ENCODE measurements around the gene LRP1.

Gene LRP1

DNA sequence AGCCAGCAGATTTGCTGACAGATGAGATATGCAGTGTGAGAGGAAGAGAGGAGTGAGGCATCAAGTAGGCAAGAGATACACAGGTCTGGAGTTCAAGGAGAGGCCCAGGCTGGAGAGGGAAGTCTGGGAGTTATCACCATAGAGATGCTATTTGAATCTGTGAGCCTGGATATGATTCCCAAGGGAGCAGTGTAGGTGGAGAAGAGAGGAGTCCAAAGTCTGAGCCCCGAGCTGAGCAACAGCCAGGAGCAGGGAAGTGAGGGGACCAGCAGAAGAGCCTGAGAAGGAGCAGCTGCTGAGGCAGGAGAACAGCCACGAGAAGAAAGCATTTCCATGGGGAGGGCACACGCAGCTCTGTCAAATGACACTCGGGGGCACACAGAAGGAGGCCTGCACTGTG is 68.2 kb downstream of the LRP1 start:
- no peak for DNase-seq

DNA sequence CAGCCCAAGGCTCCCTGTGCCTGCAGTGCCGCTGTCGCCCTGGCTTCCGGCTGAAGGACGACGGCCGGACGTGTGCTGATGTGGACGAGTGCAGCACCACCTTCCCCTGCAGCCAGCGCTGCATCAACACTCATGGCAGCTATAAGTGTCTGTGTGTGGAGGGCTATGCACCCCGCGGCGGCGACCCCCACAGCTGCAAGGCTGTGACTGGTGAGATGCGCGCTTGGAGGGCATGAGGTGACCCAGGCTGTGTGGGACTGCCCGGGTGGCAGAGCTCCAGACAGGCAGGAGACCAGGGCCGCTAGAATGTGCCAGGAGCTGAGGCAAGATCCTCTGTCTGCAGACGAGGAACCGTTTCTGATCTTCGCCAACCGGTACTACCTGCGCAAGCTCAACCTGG is 68.7 kb downstream of the LRP1 start:
- no peak for DNase-seq

DNA sequence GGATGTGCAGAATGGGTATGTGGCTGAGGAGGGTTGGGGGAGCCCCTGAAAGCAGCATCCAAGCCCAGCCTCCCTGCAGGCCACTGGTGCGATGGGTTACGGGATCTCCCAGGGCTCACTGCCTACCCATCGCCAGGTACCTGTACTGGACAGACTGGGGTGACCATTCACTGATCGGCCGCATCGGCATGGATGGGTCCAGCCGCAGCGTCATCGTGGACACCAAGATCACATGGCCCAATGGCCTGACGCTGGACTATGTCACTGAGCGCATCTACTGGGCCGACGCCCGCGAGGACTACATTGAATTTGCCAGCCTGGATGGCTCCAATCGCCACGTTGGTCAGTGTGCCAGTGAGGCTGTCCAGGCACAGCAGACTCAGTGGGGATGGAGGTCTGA is 70.0 kb downstream of the LRP1 start:
- no peak for DNase-seq

- DNase-seq, result no peak
Observed at GRCh38 chr12:57199191-57199590, 70.9 kb downstream of the LRP1 start.

GRCh38 chr12:57200497-57200896 is 72.2 kb downstream of the LRP1 start:
- no peak for DNase-seq

DNA sequence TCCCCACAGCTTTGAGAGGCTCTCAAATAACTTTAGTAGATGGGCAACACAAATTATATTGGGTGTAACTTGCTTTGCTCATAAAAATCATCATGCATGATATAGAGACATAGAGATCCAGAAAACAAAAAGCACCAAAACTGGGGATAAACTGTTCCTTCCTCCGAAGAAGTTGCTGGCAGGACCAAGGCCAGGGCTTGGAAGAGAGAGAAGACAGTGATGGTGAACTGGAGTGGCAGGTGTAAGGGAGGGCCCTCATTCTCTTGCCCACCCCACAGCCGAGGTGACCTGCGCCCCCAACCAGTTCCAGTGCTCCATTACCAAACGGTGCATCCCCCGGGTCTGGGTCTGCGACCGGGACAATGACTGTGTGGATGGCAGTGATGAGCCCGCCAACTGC is 72.9 kb downstream of the LRP1 start:
- DNase-seq, result no peak

DNA sequence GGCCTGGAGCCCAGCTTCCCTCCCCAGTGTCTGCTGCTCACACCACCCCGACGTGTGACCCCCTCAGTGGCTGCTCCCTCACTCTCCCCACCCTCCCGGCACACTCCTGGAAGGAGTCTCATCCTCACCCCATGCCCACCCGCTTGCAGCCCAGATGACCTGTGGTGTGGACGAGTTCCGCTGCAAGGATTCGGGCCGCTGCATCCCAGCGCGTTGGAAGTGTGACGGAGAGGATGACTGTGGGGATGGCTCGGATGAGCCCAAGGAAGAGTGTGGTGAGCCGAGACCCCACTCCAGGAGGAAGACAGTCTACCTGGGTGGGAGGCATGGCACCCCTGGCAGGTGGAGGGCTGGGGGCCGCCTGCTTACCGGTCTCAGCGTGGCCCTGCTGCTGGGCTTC is 73.3 kb downstream of the LRP1 start:
- DNase-seq, result no peak

GRCh38 chr12:57202321-57202720 is 74.0 kb downstream of the LRP1 start:
- no peak for DNase-seq

GRCh38 chr12:57203201-57203600 is 74.9 kb downstream of the LRP1 start:
- no peak for DNase-seq

DNA sequence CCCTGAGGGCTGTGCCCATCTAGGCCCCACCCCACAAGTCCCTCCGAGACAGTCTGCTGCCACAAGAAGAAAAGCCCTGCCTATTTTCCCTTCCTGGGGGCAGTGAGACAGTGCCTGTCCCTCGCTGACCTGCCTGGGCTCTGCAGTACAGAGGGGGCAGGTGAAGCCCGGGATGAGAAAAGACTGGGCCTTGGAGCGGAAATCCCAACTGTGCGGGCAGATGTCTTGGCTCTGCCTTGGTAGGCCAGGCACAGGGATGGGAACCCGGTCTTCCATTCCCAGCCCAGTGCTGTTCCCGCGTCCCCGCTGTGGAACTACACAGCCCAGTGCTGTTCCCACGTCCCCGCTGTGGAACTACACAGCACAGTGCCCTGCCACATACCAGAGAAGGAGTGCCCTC is 75.5 kb downstream of the LRP1 start:
- no peak for DNase-seq

DNA sequence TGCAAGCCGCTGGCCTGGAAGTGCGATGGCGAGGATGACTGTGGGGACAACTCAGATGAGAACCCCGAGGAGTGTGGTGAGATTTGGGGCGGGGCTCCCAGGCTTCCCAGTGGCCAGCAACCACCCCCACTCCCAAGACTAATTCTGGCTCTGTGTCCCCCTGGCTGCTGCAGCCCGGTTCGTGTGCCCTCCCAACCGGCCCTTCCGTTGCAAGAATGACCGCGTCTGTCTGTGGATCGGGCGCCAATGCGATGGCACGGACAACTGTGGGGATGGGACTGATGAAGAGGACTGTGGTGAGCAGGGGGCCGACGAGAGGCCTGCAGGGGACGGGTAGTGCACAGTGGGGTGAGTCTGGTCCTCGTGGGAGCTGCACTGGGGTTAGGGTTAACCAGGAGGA is 76.2 kb downstream of the LRP1 start:
- DNase-seq, result no peak

- DNase-seq, result no peak
Observed at GRCh38 chr12:57205186-57205585, 76.9 kb downstream of the LRP1 start.

DNA sequence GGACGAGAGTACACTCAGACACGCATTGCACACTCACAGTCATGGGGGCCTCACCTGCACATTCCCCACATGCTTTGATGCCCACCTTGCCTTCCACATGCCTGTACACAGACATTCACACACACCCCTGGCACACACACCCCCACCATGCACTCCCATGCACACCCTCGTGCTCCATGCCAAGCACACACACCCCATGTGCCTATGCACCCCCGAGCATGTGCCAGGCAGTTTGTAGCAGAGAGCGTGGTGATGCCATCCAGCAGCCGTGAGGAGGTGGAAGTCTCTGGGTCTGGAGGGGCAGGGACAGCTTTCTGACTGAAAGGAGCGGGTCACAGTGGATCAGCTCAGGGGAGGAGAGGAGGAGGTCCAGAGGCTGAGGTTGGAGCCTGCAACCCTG is 77.6 kb downstream of the LRP1 start:
- no peak for DNase-seq

DNA sequence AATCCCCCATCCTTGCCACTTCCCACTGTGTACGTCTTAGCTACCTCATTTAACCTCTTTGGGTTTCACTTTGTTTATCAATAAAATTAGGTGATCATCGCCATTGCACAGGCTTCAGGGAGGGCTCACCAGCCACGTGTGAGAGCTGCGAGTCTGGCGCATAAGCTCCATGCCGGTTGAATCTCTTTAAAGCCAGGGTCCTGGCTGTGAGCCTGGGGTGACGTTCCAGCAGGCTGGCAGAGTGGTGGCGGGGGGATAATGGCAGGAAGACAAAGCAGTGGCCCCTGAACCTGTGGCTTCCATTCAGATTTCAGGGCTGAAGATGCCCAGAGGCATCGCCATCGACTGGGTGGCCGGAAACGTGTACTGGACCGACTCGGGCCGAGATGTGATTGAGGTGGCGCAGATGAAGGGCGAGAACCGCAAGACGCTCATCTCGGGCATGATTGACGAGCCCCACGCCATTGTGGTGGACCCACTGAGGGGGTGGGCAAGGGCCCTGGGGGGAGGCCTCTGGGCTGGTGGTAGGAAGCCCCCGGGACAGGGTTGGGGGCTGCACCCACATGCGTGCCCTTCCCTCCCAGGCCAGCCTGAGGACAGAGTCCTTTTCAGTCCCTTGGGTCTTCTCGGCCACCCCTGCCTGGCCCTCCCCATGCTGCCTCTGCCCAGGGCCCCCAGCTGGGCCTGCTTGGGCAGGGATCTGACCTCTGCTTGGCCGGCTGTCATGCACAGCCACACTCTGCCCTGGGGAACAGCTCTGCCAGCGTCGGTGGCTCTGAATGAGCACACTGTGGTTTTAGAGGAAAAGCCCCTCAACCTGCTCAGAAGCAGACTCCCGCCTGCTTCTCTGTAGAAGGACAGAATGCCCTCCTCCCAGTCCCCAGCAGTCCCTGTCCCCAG is 79.7 kb downstream of the LRP1 start:
- no peak for DNase-seq

DNA sequence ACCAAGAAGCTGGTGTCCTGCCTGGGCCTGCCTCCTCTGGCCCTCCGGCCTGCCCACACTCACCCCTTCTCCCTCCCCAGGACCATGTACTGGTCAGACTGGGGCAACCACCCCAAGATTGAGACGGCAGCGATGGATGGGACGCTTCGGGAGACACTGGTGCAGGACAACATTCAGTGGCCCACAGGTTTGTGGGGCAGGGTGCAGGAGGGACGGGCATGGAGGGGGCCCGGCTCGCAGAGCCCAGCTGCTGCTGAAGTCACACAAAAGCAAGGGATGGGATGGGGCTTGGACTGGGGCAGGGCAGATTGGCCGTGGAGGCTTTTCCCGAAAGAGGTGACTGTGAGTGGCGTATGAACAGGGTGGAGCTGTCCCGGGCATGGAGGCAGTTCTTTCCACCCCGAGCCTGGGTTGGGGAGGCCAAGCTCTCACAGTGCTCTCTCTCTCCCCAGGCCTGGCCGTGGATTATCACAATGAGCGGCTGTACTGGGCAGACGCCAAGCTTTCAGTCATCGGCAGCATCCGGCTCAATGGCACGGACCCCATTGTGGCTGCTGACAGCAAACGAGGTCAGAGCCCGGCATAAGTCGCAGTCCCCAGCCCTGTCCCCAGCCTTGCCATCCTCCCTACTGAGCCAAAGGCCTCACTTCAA is 80.5 kb downstream of the LRP1 start:
- no peak for DNase-seq

GRCh38 chr12:57209916-57210315 is 81.6 kb downstream of the LRP1 start:
- DNase-seq, result no peak

DNA sequence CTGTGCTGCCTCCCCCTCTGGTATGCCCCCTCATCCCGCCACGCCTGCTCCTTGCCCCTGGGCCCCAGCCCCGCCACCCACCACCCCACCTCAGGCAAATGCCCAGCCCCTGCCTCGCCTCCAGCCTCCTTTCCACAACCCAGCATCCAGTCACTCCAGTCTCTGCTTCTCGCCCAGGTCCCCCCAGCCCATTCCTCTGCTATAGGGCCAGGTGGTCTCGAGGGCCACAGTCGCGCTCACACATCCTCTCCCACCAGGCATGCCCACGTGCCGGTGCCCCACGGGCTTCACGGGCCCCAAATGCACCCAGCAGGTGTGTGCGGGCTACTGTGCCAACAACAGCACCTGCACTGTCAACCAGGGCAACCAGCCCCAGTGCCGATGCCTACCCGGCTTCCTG is 82.2 kb downstream of the LRP1 start:
- DNase-seq, result no peak

GRCh38 chr12:57210926-57211692 is 82.8 kb downstream of the LRP1 start:
- DNase-seq, result no peak

DNA sequence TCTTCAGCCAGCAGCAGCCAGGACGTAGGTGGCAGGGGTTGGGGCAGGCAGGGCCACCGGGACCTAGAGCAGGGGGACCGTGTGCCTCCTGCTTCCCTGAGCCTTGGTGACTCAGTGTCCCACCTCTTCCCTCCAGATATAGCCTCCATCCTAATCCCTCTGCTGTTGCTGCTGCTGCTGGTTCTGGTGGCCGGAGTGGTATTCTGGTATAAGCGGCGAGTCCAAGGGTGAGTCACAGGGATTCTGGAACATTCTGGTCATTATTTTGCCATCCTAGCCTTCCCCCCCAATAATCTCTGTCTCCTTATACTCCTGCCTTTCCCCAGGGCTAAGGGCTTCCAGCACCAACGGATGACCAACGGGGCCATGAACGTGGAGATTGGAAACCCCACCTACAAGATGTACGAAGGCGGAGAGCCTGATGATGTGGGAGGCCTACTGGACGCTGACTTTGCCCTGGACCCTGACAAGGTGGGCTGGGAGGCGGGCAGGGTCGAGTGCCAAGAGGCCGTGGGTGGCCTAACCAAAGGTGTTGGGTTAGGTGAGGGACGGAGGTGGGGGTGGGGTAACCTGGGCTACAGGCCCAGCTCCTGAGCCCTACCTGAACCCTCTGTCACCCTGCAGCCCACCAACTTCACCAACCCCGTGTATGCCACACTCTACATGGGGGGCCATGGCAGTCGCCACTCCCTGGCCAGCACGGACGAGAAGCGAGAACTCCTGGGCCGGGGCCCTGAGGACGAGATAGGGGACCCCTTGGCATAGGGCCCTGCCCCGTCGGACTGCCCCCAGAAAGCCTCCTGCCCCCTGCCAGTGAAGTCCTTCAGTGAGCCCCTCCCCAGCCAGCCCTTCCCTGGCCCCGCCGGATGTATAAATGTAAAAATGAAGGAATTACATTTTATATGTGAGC is 83.8 kb downstream of the LRP1 start:
- no peak for DNase-seq

DNA sequence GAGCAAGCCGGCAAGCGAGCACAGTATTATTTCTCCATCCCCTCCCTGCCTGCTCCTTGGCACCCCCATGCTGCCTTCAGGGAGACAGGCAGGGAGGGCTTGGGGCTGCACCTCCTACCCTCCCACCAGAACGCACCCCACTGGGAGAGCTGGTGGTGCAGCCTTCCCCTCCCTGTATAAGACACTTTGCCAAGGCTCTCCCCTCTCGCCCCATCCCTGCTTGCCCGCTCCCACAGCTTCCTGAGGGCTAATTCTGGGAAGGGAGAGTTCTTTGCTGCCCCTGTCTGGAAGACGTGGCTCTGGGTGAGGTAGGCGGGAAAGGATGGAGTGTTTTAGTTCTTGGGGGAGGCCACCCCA is 84.4 kb downstream of the LRP1 start:
- DNase-seq, result no peak

GRCh38 chr12:57213058-57213715 is 84.9 kb downstream of the LRP1 start:
- peak; percentile 81 to 84 for DNase-seq
